Measurements from ENCODE around the gene FBXO42. TPM values are rescaled to one million over a fixed set of nuclear protein-coding genes. Genes with fewer than 3 reads are reported as not detected.

The FBXO42 gene
- total and polyA plus RNA-seq, 9 of the 15 experiments (the other 6 are each of a cell fraction or from before 2014, with no cell fraction given), result 7.2 to 24.8 (median 17.4) TPM

- TF ChIP-seq ZC3H8 (IDR thresholded peaks at IDR 0.05), result no peak
- no peak for TF ChIP-seq FOXA1 (IDR thresholded peaks at IDR 0.05; ENCODE audit: borderline replicate concordance)
- TF ChIP-seq NCOA6 (IDR thresholded peaks at IDR 0.05), result no peak
- no peak for TF ChIP-seq GTF3C2 (IDR thresholded peaks at IDR 0.05; ENCODE audit: borderline replicate concordance, extremely low read depth, insufficient read length)
- peak; percentile 81 for TF ChIP-seq THRB (CRISPR knock-in tag; conservative IDR thresholded peaks at IDR 0.05)
- TF ChIP-seq HMGXB4 (CRISPR knock-in tag; IDR thresholded peaks at IDR 0.05), result no peak
- TF ChIP-seq RBM15 (IDR thresholded peaks at IDR 0.05; ENCODE audit: insufficient read depth, low read length), result no peak
- no peak for TF ChIP-seq SRSF9 (IDR thresholded peaks at IDR 0.05; ENCODE audit: borderline replicate concordance, low read depth, low read length)
- peak; percentile 31; the same call in 1 of the 2 replicates for TF ChIP-seq ZNF695 (CRISPR knock-in tag; IDR thresholded peaks at IDR 0.05)
- 0 out of 2 replicates have a peak, but pooled peaks have one; percentile 9 for TF ChIP-seq ZNF165 (CRISPR knock-in tag; IDR thresholded peaks at IDR 0.05; ENCODE audit: borderline replicate concordance)
- no peak for TF ChIP-seq ETS1 (conservative IDR thresholded peaks at IDR 0.05; ENCODE audit: control insufficient read depth, low read depth, low read length)
- 0 out of 2 replicates have a peak, but pooled peaks have one; percentile 9 for TF ChIP-seq ELF2 (CRISPR knock-in tag; IDR thresholded peaks at IDR 0.05)
- no peak for TF ChIP-seq CBFB (CRISPR knock-in tag; IDR thresholded peaks at IDR 0.05)
- TF ChIP-seq GMEB1 (CRISPR knock-in tag; IDR thresholded peaks at IDR 0.05), result peak; percentile 3; the same call in 1 of the 2 replicates
- no peak for TF ChIP-seq RNF2 (IDR thresholded peaks at IDR 0.05)
- no peak for TF ChIP-seq HDGF (IDR thresholded peaks at IDR 0.05)
- TF ChIP-seq PHB2 (IDR thresholded peaks at IDR 0.05; ENCODE audit: low read depth), result no peak
- 0 out of 2 replicates have a peak, but pooled peaks have one; percentile 40 for TF ChIP-seq SMAD3 (CRISPR knock-in tag; conservative IDR thresholded peaks at IDR 0.05)
These were observed 114.9 kb downstream of the FBXO42 start (continued) for GRCh38 chr1:16237343-16237830.

Measured in K562 (cell line).